Ovary (tissue), 9 donors: ENCODE data around the gene CEP78. TPM values are rescaled to one million over a fixed set of nuclear protein-coding genes. Genes with fewer than 3 reads are reported as not detected.

Source experiments
- DNase-seq, 5 donors: peaks; one replicate each; pipeline ENCODE4 v3.0.0-alpha.2; 2019 to 2020
- H3K27ac ChIP-seq, 2 donors: fragments of 200-600 bp; one replicate each; pipeline versions ENCODE4 v1.5.1 to v1.8.0; 2019 to 2022
- H3K27me3 ChIP-seq: fragments of 200-600 bp; one replicate; pipeline ENCODE4 v1.8.0; 2022
- H3K36me3 ChIP-seq: fragments of 200-600 bp; sonication (generic); one replicate; pipeline ENCODE4 v1.5.1; 2019
- H3K4me1 ChIP-seq: one replicate; pipeline ENCODE4 v1.8.1; 2013; ENCODE audit warnings: mild to moderate bottlenecking, moderate library complexity; ENCODE audit not compliant: insufficient read depth
- H3K4me3 ChIP-seq: fragments of 200-600 bp; sonication (generic); one replicate; pipeline ENCODE4 v1.5.1; 2017
- H3K9me3 ChIP-seq, 2 donors: fragments of 200-600 bp in 1 of 2; sonication (generic) in 1 of 2; one replicate each; pipeline versions ENCODE4 v1.5.1 to v1.8.1; 2013 to 2019; ENCODE audit warnings: mild to moderate bottlenecking in 1 of 2, moderate library complexity in 1 of 2
- EP300 ChIP-seq: sonication (generic); formaldehyde crosslinking; IDR thresholded peaks from one replicate; pipeline ENCODE4 v1.6.1; 2017; ENCODE audit warnings: antibody characterized with exemption
- POLR2A ChIP-seq: fragments of 450-650 bp; IDR thresholded peaks from one replicate; pipeline ENCODE4 v1.6.1; 2017; ENCODE audit warnings: antibody characterized with exemption, mild to moderate bottlenecking, moderate library complexity
- WGBS, 3 donors: extraction: QIAGEN DNeasy Blood & Tissue Kit in 1 of 3; methylation state at CpG; one replicate each; pipeline versions ENCODE4 v1.1.5 to v1.1.7; 2013 to 2017; 5-methylcytosine and 5-hydroxymethylcytosine counted together
- intact Hi-C, 4 donors: fragments of 100-400 bp; cut with DNase I; formaldehyde crosslinking; loops; one replicate each; pipeline versions ENCODE4 v1.11.0 to v1.15.1; 2022 to 2023
- polyA plus RNA-seq, 2 donors: library from polyadenylated mRNA; stranded (reverse); fragments of 200-250 nt in 1 of 2; fragments of 350-450 nt in 1 of 2; fragmentation: Illumina TruSeq in 1 of 2; extraction: RNeasy Lipid Tissue Mini Kit (QIAGEN cat#74804) in 1 of 2; gene quantifications; one replicate each; pipeline ENCODE4 v1.2.3, GENCODE V29; 2013 to 2014
- total RNA-seq, 7 donors: library from RNA; depleted of rRNA in 2 of 7; stranded (reverse); fragments of >200 nt in 2 of 7; fragmentation: NEBNext Ultra II Directional in 3 of 7; extraction: Animal tissue kit (Norgen Biotek cat#: 25700) in 3 of 7; gene quantifications; one replicate each; pipeline versions ENCODE4 v1.1.0 to v1.2.4, GENCODE V29; 2016 to 2023
- TF ChIP-seq, protein P1 (sequence below), 3 donors: fragments of 450-650 bp in 2 of 3; fragments of 200-600 bp in 1 of 3; IDR thresholded peaks; one replicate each; pipeline versions ENCODE4 v1.5.1 to v1.8.0; 2016 to 2022; ENCODE audit warnings: antibody characterized with exemption in 3 of 3, mild to moderate bottlenecking in 1 of 3
- donor health status: DM: no; HTN: no; CAD: no; lungs with moderate emphysema.
- donor health status: DM: no; HTN: no; CAD: no.
- donor health status: Bipolar disorder and iron deficiency.
- donor health status: DM: yes; HTN: yes; CAD: no.
- donor health status: DM: no; HTN: no; CAD: no.
- donor health status: DM: yes; HTN: yes; CAD: no.

Gene CEP78
- total and polyA plus RNA-seq, 9 donors: 6.1 to 25.6 (median 14.4) TPM

DNA sequence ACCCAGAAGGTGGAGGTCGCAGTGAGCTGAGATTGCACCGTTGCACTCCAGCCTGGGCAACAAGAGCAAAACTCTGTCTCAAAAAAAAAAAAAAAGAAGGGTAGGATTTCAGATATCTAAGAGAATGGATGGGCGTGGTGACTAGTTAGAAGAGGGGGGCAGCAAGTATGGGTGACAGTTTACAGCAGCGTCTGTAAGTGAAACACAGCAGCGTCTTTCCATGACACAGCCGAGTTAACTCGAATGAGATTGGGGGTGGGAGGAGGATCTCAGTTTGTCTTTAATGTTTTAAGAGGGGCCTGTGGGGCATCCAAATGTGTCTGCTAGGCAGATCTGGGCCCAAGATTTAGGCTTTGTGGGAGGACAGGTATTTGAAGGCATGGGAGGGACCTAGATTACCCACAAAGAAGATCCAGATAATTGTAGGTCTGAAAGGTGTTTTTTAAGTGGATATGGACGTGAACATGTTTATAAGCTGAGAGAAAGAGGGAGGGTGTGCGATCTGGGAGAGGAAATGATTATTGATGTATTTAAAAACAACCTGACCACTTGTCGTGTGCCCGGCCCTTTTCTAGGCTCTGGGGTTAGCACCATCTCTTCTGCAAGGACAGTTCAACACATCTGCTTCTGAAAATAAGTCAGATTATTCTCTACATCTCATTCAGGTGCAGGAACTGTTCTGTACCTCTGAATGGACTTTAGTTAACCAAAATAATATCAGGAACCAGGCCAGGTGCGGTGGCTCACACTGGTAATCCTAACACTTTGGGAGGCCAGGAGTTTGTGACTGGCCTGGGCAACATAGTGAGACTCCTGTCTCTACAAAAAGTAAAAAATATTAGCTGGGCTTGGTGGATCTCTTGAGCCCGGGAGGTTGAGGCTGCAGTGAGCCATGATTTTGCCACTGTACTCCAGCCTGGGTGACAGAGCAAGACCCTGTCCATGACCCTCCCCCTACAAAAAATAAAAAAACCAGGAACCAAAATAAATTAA lies 2.5 kb downstream of the CEP78 start:
- DNase-seq: no peak
- no peak overlapping the region for H3K27ac ChIP-seq
- WGBS, 3 donors: 80 to 85% (median 84%) methylated on average over 13 of the region's 13 CpGs
- TF ChIP-seq POLR2A (no peak), EP300 (no peak)
- TF ChIP-seq, protein P1, sequence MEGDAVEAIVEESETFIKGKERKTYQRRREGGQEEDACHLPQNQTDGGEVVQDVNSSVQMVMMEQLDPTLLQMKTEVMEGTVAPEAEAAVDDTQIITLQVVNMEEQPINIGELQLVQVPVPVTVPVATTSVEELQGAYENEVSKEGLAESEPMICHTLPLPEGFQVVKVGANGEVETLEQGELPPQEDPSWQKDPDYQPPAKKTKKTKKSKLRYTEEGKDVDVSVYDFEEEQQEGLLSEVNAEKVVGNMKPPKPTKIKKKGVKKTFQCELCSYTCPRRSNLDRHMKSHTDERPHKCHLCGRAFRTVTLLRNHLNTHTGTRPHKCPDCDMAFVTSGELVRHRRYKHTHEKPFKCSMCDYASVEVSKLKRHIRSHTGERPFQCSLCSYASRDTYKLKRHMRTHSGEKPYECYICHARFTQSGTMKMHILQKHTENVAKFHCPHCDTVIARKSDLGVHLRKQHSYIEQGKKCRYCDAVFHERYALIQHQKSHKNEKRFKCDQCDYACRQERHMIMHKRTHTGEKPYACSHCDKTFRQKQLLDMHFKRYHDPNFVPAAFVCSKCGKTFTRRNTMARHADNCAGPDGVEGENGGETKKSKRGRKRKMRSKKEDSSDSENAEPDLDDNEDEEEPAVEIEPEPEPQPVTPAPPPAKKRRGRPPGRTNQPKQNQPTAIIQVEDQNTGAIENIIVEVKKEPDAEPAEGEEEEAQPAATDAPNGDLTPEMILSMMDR (IDR thresholded peaks at IDR 0.05): no peak
- no peak overlapping the region for H3K4me3 ChIP-seq
- H3K4me1 ChIP-seq: peaks cover 5% of the 10 kb centered on the region
- intact Hi-C loops: no loop called here
- no peaks in the 10 kb centered on the region for H3K27me3 ChIP-seq
- H3K9me3 ChIP-seq: no peaks in the 10 kb centered on the region
- H3K36me3 ChIP-seq: no peaks in the 10 kb centered on the region

DNA sequence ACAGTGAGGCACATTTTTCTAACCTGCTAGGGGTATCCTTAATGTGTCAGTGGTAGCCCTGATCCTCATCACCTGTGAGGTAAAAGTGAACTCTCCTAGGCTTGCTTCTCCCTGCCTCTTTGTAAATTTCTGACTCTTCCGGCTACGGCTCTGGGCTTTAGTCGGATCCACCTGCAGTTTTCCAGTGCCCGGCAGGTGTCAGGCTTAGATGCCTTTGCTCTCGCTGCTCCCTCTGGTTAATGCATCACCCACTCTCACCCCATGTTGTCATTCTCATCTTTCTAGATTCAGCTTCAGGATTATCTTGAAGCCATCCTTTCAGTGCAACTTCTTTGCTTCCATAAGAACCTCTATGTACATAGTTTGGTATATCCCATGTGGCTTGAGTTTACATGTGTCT lies 3.6 kb downstream of the CEP78 start:
- peak in 1 of 5 donors; percentile 23 for DNase-seq
- no peak for TF ChIP-seq POLR2A
- TF ChIP-seq EP300: no peak
- TF ChIP-seq, protein P1 (IDR thresholded peaks at IDR 0.05): no peak
- peaks cover 5% of the 10 kb centered on the region for H3K4me1 ChIP-seq
- H3K27me3 ChIP-seq: no peaks in the 10 kb centered on the region
- no peak overlapping the region for H3K27ac ChIP-seq
- intact Hi-C loops: no loop called here
- WGBS, 3 donors: 65 to 84% (median 74%) methylated on average over 5 of the region's 5 CpGs
- H3K4me3 ChIP-seq: no peak overlapping the region
- H3K9me3 ChIP-seq: no peaks in the 10 kb centered on the region
- no peaks in the 10 kb centered on the region for H3K36me3 ChIP-seq

DNA sequence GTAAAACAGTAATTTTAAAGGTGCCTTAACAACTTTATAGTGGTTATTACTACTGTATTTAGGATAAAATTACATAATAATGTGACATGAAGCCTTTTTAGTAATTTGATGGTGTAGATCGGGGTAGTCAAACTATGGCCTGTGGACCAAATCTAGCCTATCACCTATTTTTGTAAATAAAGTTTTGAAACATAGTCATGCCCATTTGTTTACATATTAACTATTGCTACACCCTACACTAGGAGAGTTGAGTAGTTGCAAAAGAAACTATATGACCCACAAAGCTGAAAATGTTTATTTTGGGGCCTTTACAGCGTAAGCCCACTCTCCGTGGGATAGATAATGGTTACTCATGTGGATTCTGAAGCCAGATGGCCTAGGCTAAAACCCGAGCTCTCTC lies 6.2 kb downstream of the CEP78 start:
- DNase-seq: no peak
- intact Hi-C loops: no loop called here
- no peaks in the 10 kb centered on the region for H3K9me3 ChIP-seq
- no peaks in the 10 kb centered on the region for H3K36me3 ChIP-seq
- H3K27me3 ChIP-seq: no peaks in the 10 kb centered on the region
- no peak overlapping the region for H3K4me3 ChIP-seq
- TF ChIP-seq POLR2A: no peak
- no peak for TF ChIP-seq EP300
- TF ChIP-seq, protein P1 (IDR thresholded peaks at IDR 0.05): no peak
- H3K4me1 ChIP-seq: peaks cover 3% of the 10 kb centered on the region
- H3K27ac ChIP-seq: no peak overlapping the region
- WGBS, 3 donors: 82 to 93% (median 82%) methylated on average over 4 of the region's 4 CpGs

DNA sequence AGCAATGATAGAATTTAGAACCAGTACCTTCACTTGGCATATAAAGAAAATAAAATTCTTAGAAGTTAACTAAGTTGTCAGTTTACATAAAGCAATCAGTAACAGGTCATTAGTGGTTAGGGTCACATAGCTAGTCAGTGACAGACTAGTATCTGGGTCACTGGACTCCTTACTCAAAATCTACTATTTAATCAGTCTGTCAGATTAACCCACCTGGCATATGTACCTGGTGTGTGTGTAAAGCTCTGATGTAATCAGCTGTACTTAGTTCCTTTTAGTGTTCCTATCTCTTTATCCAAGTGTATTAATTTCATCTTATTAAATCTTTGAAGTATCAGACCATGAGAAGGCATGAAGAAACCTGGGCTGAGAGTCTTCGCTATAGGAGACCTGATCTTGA lies 7.3 kb downstream of the CEP78 start:
- Histone ChIP-seq H3K36me3 (no peaks in the 10 kb centered on the region), H3K27me3 (no peaks in the 10 kb centered on the region), H3K9me3 (no peaks in the 10 kb centered on the region), H3K27ac (no peak overlapping the region), H3K4me3 (no peak overlapping the region), H3K4me1 (no peaks in the 10 kb centered on the region)
- TF ChIP-seq POLR2A: no peak
- no peak for TF ChIP-seq EP300
- TF ChIP-seq, protein P1 (IDR thresholded peaks at IDR 0.05): no peak
- intact Hi-C loops: no loop called here
- DNase-seq: no peak
- WGBS, 3 donors: 95 to 100% (median 99%) methylated on average over 1 of the region's 1 CpG
